Cardiac fibroblast (primary cell): ENCODE data around the gene CSH2.
"Not testable (repeated sequence)": the region's sequence is repeated elsewhere in the genome, so short reads cannot be mapped to it uniquely, and the experiment has no call there.

ENCODE experiments used
- DNase-seq, 2 donors: peaks; one replicate each; pipeline versions ENCODE4 v3.0.0 to v3.0.0-alpha.2; 2010; ENCODE audit warnings: low read depth in 2 of 2
- H3K4me3 ChIP-seq, 2 donors: replicated peaks in 1 of 2; 1 replicate in 1 of 2; 2 replicates in 1 of 2; pipeline ENCODE4 v1.5.1; 2011; ENCODE audit warnings: low read depth in 2 of 2, low read length in 2 of 2, mild to moderate bottlenecking in 2 of 2, moderate library complexity in 1 of 2
- CTCF ChIP-seq: IDR thresholded peaks from one replicate; pipeline ENCODE4 v1.5.1; 2011; ENCODE audit warnings: low read depth, mild to moderate bottlenecking, low read length, inconsistent platforms

CSH2 gene

GRCh38 chr17:63873577-63873976, at the start of gene CSH2:
TSS of gene CSH2 (minus strand) at chr17:63873677. CDS start at chr17:63873614, 63 bp downstream.
- not testable (repeated sequence) for H3K4me3 ChIP-seq, DNase-seq

GRCh38 chr17:63922402-63922801, 48.9 kb upstream of the CSH2 start:
- H3K4me3 ChIP-seq, DNase-seq: not testable (repeated sequence)

GRCh38 chr17:63920779-63921178, 47.3 kb upstream of the CSH2 start:
- DNase-seq, H3K4me3 ChIP-seq: not testable (repeated sequence)

- not testable (repeated sequence) for H3K4me3 ChIP-seq, DNase-seq
These were observed 46.6 kb upstream of the CSH2 start for GRCh38 chr17:63920050-63920449.

- peak; percentile 69 to 76 for DNase-seq
- no peak overlapping the region for H3K4me3 ChIP-seq
- TF ChIP-seq CTCF: peak; percentile 94
These were observed 45.8 kb upstream of the CSH2 start for GRCh38 chr17:63919311-63919723.

- not testable (repeated sequence) for H3K4me3 ChIP-seq, DNase-seq
These were observed 45.4 kb upstream of the CSH2 start, which contains the start of gene GH1 for GRCh38 chr17:63918789-63919305. TSS of gene GH1 (minus strand) at chr17:63918839. CDS start at chr17:63918776, 63 bp downstream.

GRCh38 chr17:63918305-63918704, 44.8 kb upstream of the CSH2 start:
- H3K4me3 ChIP-seq: no peak overlapping the region
- DNase-seq: peak in 1 of 2 donors; percentile 13
- peak; percentile 6 for TF ChIP-seq CTCF

GRCh38 chr17:63917646-63918045, 44.2 kb upstream of the CSH2 start:
- no peak for DNase-seq
- no peak overlapping the region for H3K4me3 ChIP-seq
- no peak for TF ChIP-seq CTCF

- H3K4me3 ChIP-seq, DNase-seq: not testable (repeated sequence)
These were observed 43.7 kb upstream of the CSH2 start for GRCh38 chr17:63917206-63917605.

- TF ChIP-seq CTCF: no peak
- no peak overlapping the region for H3K4me3 ChIP-seq
These were observed 43.2 kb upstream of the CSH2 start for GRCh38 chr17:63916566-63917185.

GRCh38 chr17:63915753-63916152, 42.3 kb upstream of the CSH2 start:
- not testable (repeated sequence) for DNase-seq

More at GRCh38 chr17:63916566-63917185, 43.2 kb upstream of the CSH2 start:
- DNase-seq: no peak

More at GRCh38 chr17:63915753-63916152, 42.3 kb upstream of the CSH2 start:
- H3K4me3 ChIP-seq: not testable (repeated sequence)
